NCI-H187 (cell line): ENCODE measurements around the gene ZNF213.
"Not testable (repeated sequence)": the region's sequence is repeated elsewhere in the genome, so short reads cannot be mapped to it uniquely, and the experiment has no call there.

ENCODE experiments used
- DNase-seq, 2 experiments: peaks; one replicate each; lab custom pipeline; 2025; lab: John Stamatoyannopoulos, UW

Gene ZNF213

GRCh38 chr16:3170440-3171180, 35.8 kb downstream of the ZNF213 start:
- no peak for DNase-seq

- DNase-seq, result no peak
Measured at GRCh38 chr16:3171181-3171854, 36.5 kb downstream of the ZNF213 start.

GRCh38 chr16:3171855-3172593, 37.2 kb downstream of the ZNF213 start:
- no peak for DNase-seq

GRCh38 chr16:3173892-3174617, 39.2 kb downstream of the ZNF213 start:
- no peak for DNase-seq

- no peak for DNase-seq
Measured at GRCh38 chr16:3174618-3175148, 39.9 kb downstream of the ZNF213 start.

GRCh38 chr16:3175157-3176093, 40.6 kb downstream of the ZNF213 start:
- DNase-seq, result no peak

GRCh38 chr16:3179651-3180050, 44.8 kb downstream of the ZNF213 start:
- DNase-seq, result no peak

- DNase-seq, result no peak
Measured at GRCh38 chr16:3180445-3180878, 45.6 kb downstream of the ZNF213 start.

- DNase-seq, result not testable (repeated sequence)
Measured at GRCh38 chr16:3182293-3182607, 47.4 kb downstream of the ZNF213 start.

GRCh38 chr16:3182608-3183444, 48.0 kb downstream of the ZNF213 start:
- DNase-seq, result no peak

GRCh38 chr16:3183445-3184139, 48.8 kb downstream of the ZNF213 start:
- no peak for DNase-seq

GRCh38 chr16:3186946-3187690, 52.3 kb downstream of the ZNF213 start:
- DNase-seq, result no peak

GRCh38 chr16:3187798-3188674, 53.2 kb downstream of the ZNF213 start, which contains the start of gene OR1F1:
Gene OR1F1 (plus strand): TSS chr16:3188204.
- DNase-seq, result no peak

- no peak for DNase-seq
Measured at GRCh38 chr16:3188675-3188924, 53.8 kb downstream of the ZNF213 start.

- DNase-seq, result no peak
Measured at GRCh38 chr16:3188925-3189825, 54.3 kb downstream of the ZNF213 start.

- DNase-seq, result no peak
Measured at GRCh38 chr16:3189869-3190268, 55.0 kb downstream of the ZNF213 start.

GRCh38 chr16:3190949-3191353, 56.1 kb downstream of the ZNF213 start:
- no peak for DNase-seq
